Measurements from ENCODE around the gene KDM4B. TPM values are rescaled to one million over a fixed set of nuclear protein-coding genes. Genes with fewer than 3 reads are reported as not detected.

KDM4B gene
- total RNA-seq, 1 experiment from 2014 or later: 35.9 TPM

- Histone ChIP-seq H3K4me1 (ENCODE audit: control insufficient read depth in 1 of 2, insufficient read depth in 2 of 2, low read length in 2 of 2) (peaks cover 48 to 77% of the 10 kb centered on the region in 2 experiments), H3K36me3 (ENCODE audit: control insufficient read depth in 1 of 2, insufficient read depth in 2 of 2, low read length in 2 of 2) (0 out of 4 replicates have a peak, but pooled peaks cover 0 to 2% of the 10 kb centered on the region in 2 experiments), H3K4me2 (ENCODE audit: low read length) (peak overlapping the region; percentile 98), H3K9ac (ENCODE audit: low read length) (peak overlapping the region; percentile 53; the same call in 1 of the 2 replicates), H3K79me2 (ENCODE audit: insufficient read depth, low read length) (peaks cover 58% of the 10 kb centered on the region), H3K27ac (ENCODE audit: low read depth, low read length) (peak overlapping the region; percentile 76), H3K9me3 (ENCODE audit: control insufficient read depth in 1 of 2, insufficient read depth in 1 of 2, low read depth in 1 of 2, low read length in 2 of 2) (no peaks in the 10 kb centered on the region), H3K9me2 (ENCODE audit: insufficient read depth) (no peaks in the 10 kb centered on the region), H3K27me3 (ENCODE audit: insufficient read depth, low read length) (no peaks in the 10 kb centered on the region), H2AFZ (ENCODE audit: low read depth, low read length, poor library complexity, severe bottlenecking) (no peak overlapping the region), H4K20me1 (ENCODE audit: insufficient read depth) (no peaks in the 10 kb centered on the region), H3K4me3 (replicated peaks in 1 of 2; ENCODE audit: low read depth in 1 of 2, low read length in 2 of 2) (0 out of 4 replicates have a peak overlapping the region, but pooled peaks of 1 of the 2 experiments have one; percentile 18)
- POLR2A ChIA-PET: interaction anchor here (0.7 to 1.1 kb wide), 3 partner anchors 21 to 106 kb away, joined by 3 to 6 read pairs (median 3); no protein-coding TSS in a partner anchor
- RAD21 ChIA-PET (ENCODE audit: low non-redundant PET in 1 of 2, low total read pairs in 2 of 2, uncharacterized antibody in 2 of 2, unreplicated experiment in 2 of 2): no interaction called here
- CTCF ChIA-PET: interaction anchor here (0.7 to 2.9 kb wide), 3 partner anchors 30 to 102 kb away, joined by 3 to 7 read pairs (median 3); no protein-coding TSS in a partner anchor
- ATAC-seq (no peak), DNase-seq (ENCODE audit: low read depth, low spot score) (no peak)
- BruUV-seq (replicated peaks): no TSS peak
- intact Hi-C loops (cut with micrococcal nuclease): loop anchor here (10.0 kb wide), 1 partner anchor 247 kb away; the partner anchor contains the start of gene DPP9
- no peak for TF ChIP-seq CBX3 (IDR thresholded peaks at IDR 0.05; ENCODE audit: low read depth)
- no peak for TF ChIP-seq SRF (IDR thresholded peaks at IDR 0.05; ENCODE audit: low read depth)
- no peak for TF ChIP-seq YY1 (IDR thresholded peaks at IDR 0.05; ENCODE audit: extremely low read depth, insufficient replicate concordance, low read depth, low read length)
- TF ChIP-seq ATF3 (IDR thresholded peaks at IDR 0.05): no peak
- no peak for TF ChIP-seq POLR2A (IDR thresholded peaks at IDR 0.05; ENCODE audit: borderline replicate concordance, extremely low read depth, insufficient read depth, insufficient read length)
- TF ChIP-seq POLR2AphosphoS5 (IDR thresholded peaks at IDR 0.05; ENCODE audit: low read depth, low read length): no peak
- TF ChIP-seq ZFX (IDR thresholded peaks at IDR 0.05): no peak
- TF ChIP-seq EZH2phosphoT487 (IDR thresholded peaks at IDR 0.05; ENCODE audit: borderline replicate concordance): no peak
- TF ChIP-seq JUND (IDR thresholded peaks at IDR 0.05): no peak
- TF ChIP-seq ZBTB33 (IDR thresholded peaks at IDR 0.05; ENCODE audit: extremely low read depth, insufficient replicate concordance, low read length): no peak
- TF ChIP-seq TCF7L2 (IDR thresholded peaks at IDR 0.05; ENCODE audit: borderline replicate concordance, extremely low read depth, insufficient read depth, insufficient read length): no peak
- TF ChIP-seq CEBPB (IDR thresholded peaks at IDR 0.05; ENCODE audit: low read depth): no peak
- TF ChIP-seq EGR1 (IDR thresholded peaks at IDR 0.05; ENCODE audit: low read depth): no peak
- TF ChIP-seq CTCF (IDR thresholded peaks at IDR 0.05 in 2 of 3, conservative IDR thresholded peaks at IDR 0.05 in 1 of 3; ENCODE audit: borderline replicate concordance in 1 of 3, insufficient read depth in 1 of 3, low read depth in 2 of 3, low read length in 2 of 3): no peak
- TF ChIP-seq MAX (IDR thresholded peaks at IDR 0.05): no peak
- TF ChIP-seq SP1 (IDR thresholded peaks at IDR 0.05; ENCODE audit: low read depth): no peak
- TF ChIP-seq ELF1 (IDR thresholded peaks at IDR 0.05; ENCODE audit: borderline replicate concordance, low read depth): no peak
- TF ChIP-seq RAD21 (IDR thresholded peaks at IDR 0.05; ENCODE audit: low read depth): no peak
Measured at GRCh38 chr19:4971816-4972495, 3.0 kb downstream of the KDM4B start.

Data from HCT116 (cell line).